ENCODE results near the gene HPSE2.

The HPSE2 gene

GRCh38 chr10:98463976-98464754, 771.5 kb downstream of the HPSE2 start:
- Mint-ChIP-seq H3K9me3 (ENCODE audit: low read depth) (no peaks in the 10 kb centered on the region), H3K27ac (no peak overlapping the region), H3K4me3 (no peak overlapping the region), H3K4me1 (ENCODE audit: low read depth) (peaks cover 2% of the 10 kb centered on the region), H3K27me3 (peaks cover 4% of the 10 kb centered on the region), H3K36me3 (no peaks in the 10 kb centered on the region)

GRCh38 chr10:98463016-98463415, 772.6 kb downstream of the HPSE2 start:
- no peak overlapping the region for H3K27ac Mint-ChIP-seq

GRCh38 chr10:98461500-98461842, 774.2 kb downstream of the HPSE2 start:
- Mint-ChIP-seq H3K27ac (no peak overlapping the region), H3K4me3 (no peak overlapping the region), H3K27me3 (peaks cover 9% of the 10 kb centered on the region), H3K4me1 (ENCODE audit: low read depth) (no peaks in the 10 kb centered on the region), H3K36me3 (no peaks in the 10 kb centered on the region), H3K9me3 (ENCODE audit: low read depth) (no peaks in the 10 kb centered on the region)

More at GRCh38 chr10:98463016-98463415, 772.6 kb downstream of the HPSE2 start:
- Mint-ChIP-seq H3K27me3 (peaks cover 7% of the 10 kb centered on the region), H3K4me1 (ENCODE audit: low read depth) (peaks cover 2% of the 10 kb centered on the region), H3K9me3 (ENCODE audit: low read depth) (no peaks in the 10 kb centered on the region), H3K36me3 (no peaks in the 10 kb centered on the region), H3K4me3 (no peak overlapping the region)

GRCh38 chr10:98460837-98461499, 774.7 kb downstream of the HPSE2 start:
- Mint-ChIP-seq H3K9me3 (ENCODE audit: low read depth) (no peaks in the 10 kb centered on the region), H3K4me3 (no peak overlapping the region), H3K27ac (no peak overlapping the region), H3K36me3 (no peaks in the 10 kb centered on the region), H3K27me3 (peaks cover 9% of the 10 kb centered on the region), H3K4me1 (ENCODE audit: low read depth) (no peaks in the 10 kb centered on the region)

GRCh38 chr10:98458809-98459784, 776.6 kb downstream of the HPSE2 start:
- Mint-ChIP-seq H3K27me3 (peaks cover 9% of the 10 kb centered on the region), H3K4me3 (no peak overlapping the region), H3K36me3 (no peaks in the 10 kb centered on the region), H3K9me3 (ENCODE audit: low read depth) (no peaks in the 10 kb centered on the region), H3K27ac (no peak overlapping the region), H3K4me1 (ENCODE audit: low read depth) (no peaks in the 10 kb centered on the region)

- H3K27ac Mint-ChIP-seq: no peak overlapping the region
- no peaks in the 10 kb centered on the region for H3K36me3 Mint-ChIP-seq
- no peak overlapping the region for H3K4me3 Mint-ChIP-seq
- H3K4me1 Mint-ChIP-seq (ENCODE audit: low read depth): no peaks in the 10 kb centered on the region
- peaks cover 8% of the 10 kb centered on the region for H3K27me3 Mint-ChIP-seq
- H3K9me3 Mint-ChIP-seq (ENCODE audit: low read depth): no peaks in the 10 kb centered on the region
These were observed 777.9 kb downstream of the HPSE2 start for GRCh38 chr10:98457721-98458120.

- Mint-ChIP-seq H3K27ac (no peak overlapping the region), H3K27me3 (peaks cover 13% of the 10 kb centered on the region), H3K9me3 (ENCODE audit: low read depth) (no peaks in the 10 kb centered on the region), H3K4me3 (no peak overlapping the region), H3K36me3 (no peaks in the 10 kb centered on the region), H3K4me1 (ENCODE audit: low read depth) (no peaks in the 10 kb centered on the region)
These were observed 778.8 kb downstream of the HPSE2 start for GRCh38 chr10:98456686-98457482.

GRCh38 chr10:98456043-98456570, 779.5 kb downstream of the HPSE2 start:
- Mint-ChIP-seq H3K9me3 (ENCODE audit: low read depth) (no peaks in the 10 kb centered on the region), H3K4me1 (ENCODE audit: low read depth) (no peaks in the 10 kb centered on the region), H3K36me3 (no peaks in the 10 kb centered on the region), H3K4me3 (no peak overlapping the region), H3K27ac (no peak overlapping the region), H3K27me3 (peaks cover 13% of the 10 kb centered on the region)

- no peaks in the 10 kb centered on the region for H3K4me1 Mint-ChIP-seq (ENCODE audit: low read depth)
- H3K27ac Mint-ChIP-seq: no peak overlapping the region
- H3K4me3 Mint-ChIP-seq: no peak overlapping the region
- H3K36me3 Mint-ChIP-seq: no peaks in the 10 kb centered on the region
- peaks cover 13% of the 10 kb centered on the region for H3K27me3 Mint-ChIP-seq
- H3K9me3 Mint-ChIP-seq (ENCODE audit: low read depth): no peaks in the 10 kb centered on the region
These were observed 781.9 kb downstream of the HPSE2 start for GRCh38 chr10:98453729-98454128.

- H3K27me3 Mint-ChIP-seq: peaks cover 8% of the 10 kb centered on the region
These were observed 785.0 kb downstream of the HPSE2 start for GRCh38 chr10:98450618-98451017.

GRCh38 chr10:98449287-98449686, 786.4 kb downstream of the HPSE2 start:
- Mint-ChIP-seq H3K4me1 (ENCODE audit: low read depth) (peaks cover 21% of the 10 kb centered on the region), H3K4me3 (no peak overlapping the region), H3K36me3 (no peaks in the 10 kb centered on the region), H3K27ac (no peak overlapping the region), H3K9me3 (ENCODE audit: low read depth) (no peaks in the 10 kb centered on the region), H3K27me3 (peaks cover 8% of the 10 kb centered on the region)

More at GRCh38 chr10:98450618-98451017, 785.0 kb downstream of the HPSE2 start:
- Mint-ChIP-seq H3K4me1 (ENCODE audit: low read depth) (peaks cover 8% of the 10 kb centered on the region), H3K4me3 (no peak overlapping the region), H3K36me3 (no peaks in the 10 kb centered on the region), H3K27ac (no peak overlapping the region), H3K9me3 (ENCODE audit: low read depth) (no peaks in the 10 kb centered on the region)

GRCh38 chr10:98446661-98447221, 788.9 kb downstream of the HPSE2 start, which contains the start of gene HPS1:
TSS of gene HPS1 (minus strand) at chr10:98446935. CDS start at chr10:98443240, 3,695 bp downstream.
- H3K36me3 Mint-ChIP-seq: peaks cover 6% of the 10 kb centered on the region

GRCh38 chr10:98446151-98446660, 789.4 kb downstream of the HPSE2 start:
- Mint-ChIP-seq H3K9me3 (ENCODE audit: low read depth) (no peaks in the 10 kb centered on the region), H3K27me3 (no peaks in the 10 kb centered on the region), H3K36me3 (peaks cover 10% of the 10 kb centered on the region), H3K4me1 (ENCODE audit: low read depth) (peaks cover 45% of the 10 kb centered on the region), H3K4me3 (peak overlapping the region; percentile 92), H3K27ac (peak overlapping the region; percentile 89)

More at GRCh38 chr10:98446661-98447221, 788.9 kb downstream of the HPSE2 start, which contains the start of gene HPS1:
- H3K4me3 Mint-ChIP-seq: peak within 1 kb of the TSS; percentile 92
- H3K9me3 Mint-ChIP-seq (ENCODE audit: low read depth): no peaks in the 10 kb centered on the region
- H3K27ac Mint-ChIP-seq: peak within 1 kb of the TSS; percentile 89
- H3K4me1 Mint-ChIP-seq (ENCODE audit: low read depth): peaks cover 40% of the 10 kb centered on the region
- no peaks in the 10 kb centered on the region for H3K27me3 Mint-ChIP-seq
